CD4-positive, alpha-beta T cell (primary cell): ENCODE data around the gene GRIN3B. TPM values are rescaled to one million over a fixed set of nuclear protein-coding genes. Genes with fewer than 3 reads are reported as not detected.

Experiments
- ATAC-seq: fragments of 200-7000 bp; cut with Tn5 transposase; one replicate; pipeline ENCODE4 v1.10.0; 2022; ENCODE audit warnings: mild to moderate bottlenecking; ENCODE audit not compliant: poor library complexity
- CTCF ChIA-PET: fragments of 350-600 bp; sonication (Branson Sonifier 250); formaldehyde crosslinking; loops from one replicate; lab custom pipeline; 2021; ENCODE audit warnings: antibody characterized with exemption, inconsistent platforms; lab: Charles Lee
- POLR2A ChIA-PET: fragments of 350-600 bp; sonication (Branson Sonifier 250); formaldehyde crosslinking; loops from one replicate; lab custom pipeline; 2021; ENCODE audit warnings: antibody characterized with exemption, inconsistent platforms; lab: Charles Lee
- DNase-seq, 14 experiments: peaks; one replicate each; pipeline ENCODE4 v3.0.0-alpha.2; 2013 to 2020; ENCODE audit warnings: mixed read lengths in 2 of 14
- H3K27ac ChIP-seq, 2 donors: one replicate each; pipeline versions ENCODE4 v1.5.1 to v1.7.0; 2013; ENCODE audit warnings: low read length in 2 of 2, low read depth in 1 of 2, mild to moderate bottlenecking in 1 of 2
- H3K27me3 ChIP-seq, 2 experiments: 1 replicate in 1 of 2; 2 replicates in 1 of 2; pipeline versions ENCODE4 v1.6.1 to v1.7.0; 2013; ENCODE audit warnings: low read length in 2 of 2, control low read depth in 1 of 2, mild to moderate bottlenecking in 1 of 2, moderate library complexity in 1 of 2; ENCODE audit not compliant: insufficient read depth in 2 of 2, control insufficient read depth in 1 of 2
- H3K36me3 ChIP-seq: one replicate; pipeline ENCODE4 v1.6.1; 2013; ENCODE audit warnings: low read length, control low read depth; ENCODE audit not compliant: insufficient read depth
- H3K4me1 ChIP-seq: one replicate; pipeline ENCODE4 v1.6.1; 2013; ENCODE audit warnings: low read length, control low read depth; ENCODE audit not compliant: insufficient read depth
- H3K4me3 ChIP-seq: one replicate; pipeline ENCODE4 v1.5.1; 2013; ENCODE audit warnings: mild to moderate bottlenecking, low read length, moderate library complexity
- H3K9me3 ChIP-seq, 2 experiments: 1 replicate in 1 of 2; 2 replicates in 1 of 2; pipeline versions ENCODE4 v1.6.1 to v1.7.0; 2013; ENCODE audit warnings: low read length in 2 of 2, mild to moderate bottlenecking in 2 of 2, control low read depth in 1 of 2, moderate library complexity in 1 of 2; ENCODE audit not compliant: control insufficient read depth in 1 of 2, insufficient read depth in 1 of 2
- H3K27ac Mint-ChIP-seq: one replicate; pipeline ENCODE4 v1.8.0; 2020; ENCODE audit warnings: mixed read lengths
- H3K27me3 Mint-ChIP-seq: one replicate; pipeline ENCODE4 v1.8.0; 2021; ENCODE audit warnings: mixed read lengths
- H3K36me3 Mint-ChIP-seq: one replicate; pipeline ENCODE4 v1.8.0; 2021; ENCODE audit warnings: low read depth, mixed read lengths
- H3K4me1 Mint-ChIP-seq: one replicate; pipeline ENCODE4 v1.8.0; 2021; ENCODE audit warnings: low read depth, mixed read lengths
- H3K4me3 Mint-ChIP-seq: one replicate; pipeline ENCODE4 v1.8.0; 2020; ENCODE audit warnings: mild to moderate bottlenecking, mixed read lengths
- H3K9me3 Mint-ChIP-seq: one replicate; pipeline ENCODE4 v1.8.0; 2020; ENCODE audit warnings: mixed read lengths
- intact Hi-C, 2 experiments: fragments of 100-400 bp; cut with DNase I in 1 of 2; cut with micrococcal nuclease in 1 of 2; formaldehyde crosslinking; loops; one replicate each; pipeline versions ENCODE4 v1.15.1 to v1.9.0; 2023 to 2025; cut with DNase I, micrococcal nuclease
- total RNA-seq, 174 experiments: library from RNA in 2 of 174; stranded (reverse) in 2 of 174; gene quantifications; one replicate each; pipeline ENCODE4 v1.2.3 and lab custom pipeline; 2021 to 2026
- TF ChIP-seq, protein P1 (sequence below): fragments of 200-600 bp; IDR thresholded peaks from one replicate; pipeline ENCODE4 v1.8.0; 2022; ENCODE audit warnings: antibody characterized with exemption, mild to moderate bottlenecking

Gene GRIN3B
- total RNA-seq, 2 experiments from 2014 or later, result 0.17 to 0.22 TPM

- no peak overlapping the region for H3K27ac ChIP-seq
- H3K27me3 Mint-ChIP-seq, result peaks cover 6% of the 10 kb centered on the region
- H3K36me3 ChIP-seq, result peaks cover 37% of the 10 kb centered on the region
- ATAC-seq, result no peak
- no peaks in the 10 kb centered on the region for H3K9me3 Mint-ChIP-seq
- H3K9me3 ChIP-seq, result peaks cover 0 to 4% of the 10 kb centered on the region in 2 experiments
- TF ChIP-seq, protein P1, sequence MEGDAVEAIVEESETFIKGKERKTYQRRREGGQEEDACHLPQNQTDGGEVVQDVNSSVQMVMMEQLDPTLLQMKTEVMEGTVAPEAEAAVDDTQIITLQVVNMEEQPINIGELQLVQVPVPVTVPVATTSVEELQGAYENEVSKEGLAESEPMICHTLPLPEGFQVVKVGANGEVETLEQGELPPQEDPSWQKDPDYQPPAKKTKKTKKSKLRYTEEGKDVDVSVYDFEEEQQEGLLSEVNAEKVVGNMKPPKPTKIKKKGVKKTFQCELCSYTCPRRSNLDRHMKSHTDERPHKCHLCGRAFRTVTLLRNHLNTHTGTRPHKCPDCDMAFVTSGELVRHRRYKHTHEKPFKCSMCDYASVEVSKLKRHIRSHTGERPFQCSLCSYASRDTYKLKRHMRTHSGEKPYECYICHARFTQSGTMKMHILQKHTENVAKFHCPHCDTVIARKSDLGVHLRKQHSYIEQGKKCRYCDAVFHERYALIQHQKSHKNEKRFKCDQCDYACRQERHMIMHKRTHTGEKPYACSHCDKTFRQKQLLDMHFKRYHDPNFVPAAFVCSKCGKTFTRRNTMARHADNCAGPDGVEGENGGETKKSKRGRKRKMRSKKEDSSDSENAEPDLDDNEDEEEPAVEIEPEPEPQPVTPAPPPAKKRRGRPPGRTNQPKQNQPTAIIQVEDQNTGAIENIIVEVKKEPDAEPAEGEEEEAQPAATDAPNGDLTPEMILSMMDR, result no peak
- no peak for DNase-seq
- intact Hi-C loops, result no loop called here
- H3K27ac Mint-ChIP-seq, result peak overlapping the region; percentile 74
- H3K4me3 ChIP-seq, result no peak overlapping the region
- H3K36me3 Mint-ChIP-seq, result peaks cover 29% of the 10 kb centered on the region
- peaks cover 32% of the 10 kb centered on the region for H3K4me1 Mint-ChIP-seq
- H3K27me3 ChIP-seq, result no peaks in the 10 kb centered on the region
- CTCF ChIA-PET, result no interaction called here
- POLR2A ChIA-PET, result interaction anchor here (1.0 kb wide), 1 partner anchor 59 kb away, joined by 3 read pairs; no protein-coding TSS in a partner anchor
- H3K4me1 ChIP-seq, result peaks cover 69% of the 10 kb centered on the region
- peak overlapping the region; percentile 71 for H3K4me3 Mint-ChIP-seq
These were observed 16.5 kb downstream of the GRIN3B start for GRCh38 chr19:1016647-1017114.

DNA sequence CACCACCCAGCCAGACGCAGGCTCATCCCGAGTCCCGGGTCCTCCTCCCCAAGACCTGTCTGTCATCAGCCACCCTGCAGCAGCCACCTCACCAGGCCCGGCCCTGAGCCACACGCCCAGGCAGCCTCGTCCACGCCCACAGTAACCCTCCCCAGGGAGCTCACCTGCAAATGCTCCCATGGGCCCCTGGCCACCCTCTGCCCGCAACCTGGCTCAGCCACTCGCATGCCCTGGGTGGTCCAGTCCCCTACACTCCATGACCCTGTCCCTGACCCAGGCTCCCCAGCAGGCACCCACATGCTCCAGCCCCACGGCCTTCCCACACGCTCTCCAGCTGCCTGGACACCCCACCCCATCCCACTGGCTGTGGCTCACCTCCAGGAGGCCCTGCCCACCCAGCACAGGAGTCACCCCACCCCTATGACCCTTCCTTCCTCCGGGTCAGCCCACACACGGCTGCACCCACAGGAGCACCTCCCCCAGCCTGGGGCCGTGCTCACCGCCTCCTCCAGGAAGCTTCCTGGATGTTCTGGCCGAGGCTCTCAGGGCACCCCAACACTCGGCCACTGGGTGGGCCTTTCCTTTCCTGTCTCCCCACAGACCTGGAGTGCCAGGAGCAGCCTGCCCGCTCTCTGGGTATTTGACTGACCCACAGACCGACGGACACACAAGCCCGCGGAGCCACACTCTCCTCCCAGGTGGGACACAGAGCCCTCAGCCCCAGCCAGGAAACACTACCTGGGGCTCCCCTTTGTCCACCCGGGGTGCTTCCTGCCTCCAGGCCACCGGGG is 17.1 kb downstream of the GRIN3B start:
- Histone ChIP-seq H3K4me3 (no peak overlapping the region), H3K4me1 (peaks cover 74% of the 10 kb centered on the region), H3K27ac (no peak overlapping the region), H3K9me3 (no peaks in the 10 kb centered on the region), H3K27me3 (no peaks in the 10 kb centered on the region), H3K36me3 (peaks cover 32% of the 10 kb centered on the region)
- Mint-ChIP-seq H3K4me3 (peak overlapping the region; percentile 71), H3K27ac (peak overlapping the region; percentile 74), H3K4me1 (peaks cover 33% of the 10 kb centered on the region), H3K9me3 (no peaks in the 10 kb centered on the region), H3K27me3 (peaks cover 7% of the 10 kb centered on the region), H3K36me3 (peaks cover 30% of the 10 kb centered on the region)
- ATAC-seq (no peak), DNase-seq (no peak)
- ChIA-PET CTCF (no interaction called here), POLR2A (interaction anchor here (1.0 kb wide), 1 partner anchor 58 kb away, joined by 3 read pairs; no protein-coding TSS in a partner anchor)
- TF ChIP-seq, protein P1, result no peak
- intact Hi-C loops, result no loop called here

- DNase-seq (no peak), ATAC-seq (no peak)
- Histone ChIP-seq H3K9me3 (no peaks in the 10 kb centered on the region), H3K27me3 (no peaks in the 10 kb centered on the region), H3K4me1 (peaks cover 76% of the 10 kb centered on the region), H3K27ac (peak overlapping the region in 1 of 2 donors; percentile 4), H3K36me3 (peaks cover 26% of the 10 kb centered on the region), H3K4me3 (no peak overlapping the region)
- H3K9me3 Mint-ChIP-seq, result no peaks in the 10 kb centered on the region
- ChIA-PET CTCF (no interaction called here), POLR2A (no interaction called here)
- H3K4me1 Mint-ChIP-seq, result peaks cover 33% of the 10 kb centered on the region
- peak overlapping the region; percentile 98 for H3K4me3 Mint-ChIP-seq
- intact Hi-C loops, result no loop called here
- H3K36me3 Mint-ChIP-seq, result peaks cover 30% of the 10 kb centered on the region
- TF ChIP-seq, protein P1, result no peak
- H3K27ac Mint-ChIP-seq, result peak overlapping the region; percentile 74
- peaks cover 7% of the 10 kb centered on the region for H3K27me3 Mint-ChIP-seq
These were observed 17.7 kb downstream of the GRIN3B start for GRCh38 chr19:1017906-1018305.
